KOPT-K1 (cell line): ENCODE results near the gene HOXA6.

ENCODE experiments used
- H3K27ac ChIP-seq: fragments of 200-600 bp; sonication (generic); 2 replicates; pipeline ENCODE4 v1.5.1; 2016; ENCODE audit warnings: antibody characterized with exemption, mild to moderate bottlenecking, low read depth, low read length; ENCODE audit not compliant: poor library complexity, severe bottlenecking
- H3K36me3 ChIP-seq: fragments of 200-600 bp; sonication (generic); 2 replicates; pipeline ENCODE4 v1.5.1; 2017; ENCODE audit warnings: antibody characterized with exemption, mild to moderate bottlenecking, low read length, moderate library complexity; ENCODE audit not compliant: insufficient read depth
- H3K9me3 ChIP-seq: fragments of 200-600 bp; sonication (generic); 2 replicates; pipeline ENCODE4 v1.5.1; 2017; ENCODE audit warnings: antibody characterized with exemption, low read length, mild to moderate bottlenecking; ENCODE audit not compliant: insufficient read depth, poor library complexity, severe bottlenecking

Gene HOXA6

GRCh38 chr7:27095897-27096767 is 51.4 kb downstream of the HOXA6 start, which contains the start of gene HOXA1:
HOXA1 (minus strand) TSS chr7:27096000; CDS start chr7:27095912, 88 bp downstream.
- Histone ChIP-seq H3K27ac (no peak within 1 kb of the TSS), H3K9me3 (peaks cover 21% of the 10 kb centered on the region), H3K36me3 (no peaks in the 10 kb centered on the region)
